Activated CD4-positive, alpha-beta T cell treated with anti-CD3 and anti-CD28 coated beads for 24 hours (primary cell): ENCODE data around the gene ANKRD34B.

Experiments
- DNase-seq, 2 donors: peaks; one replicate each; pipeline ENCODE4 v3.0.0-alpha.2; 2020; ENCODE audit warnings: low read depth in 2 of 2

The ANKRD34B gene

DNA sequence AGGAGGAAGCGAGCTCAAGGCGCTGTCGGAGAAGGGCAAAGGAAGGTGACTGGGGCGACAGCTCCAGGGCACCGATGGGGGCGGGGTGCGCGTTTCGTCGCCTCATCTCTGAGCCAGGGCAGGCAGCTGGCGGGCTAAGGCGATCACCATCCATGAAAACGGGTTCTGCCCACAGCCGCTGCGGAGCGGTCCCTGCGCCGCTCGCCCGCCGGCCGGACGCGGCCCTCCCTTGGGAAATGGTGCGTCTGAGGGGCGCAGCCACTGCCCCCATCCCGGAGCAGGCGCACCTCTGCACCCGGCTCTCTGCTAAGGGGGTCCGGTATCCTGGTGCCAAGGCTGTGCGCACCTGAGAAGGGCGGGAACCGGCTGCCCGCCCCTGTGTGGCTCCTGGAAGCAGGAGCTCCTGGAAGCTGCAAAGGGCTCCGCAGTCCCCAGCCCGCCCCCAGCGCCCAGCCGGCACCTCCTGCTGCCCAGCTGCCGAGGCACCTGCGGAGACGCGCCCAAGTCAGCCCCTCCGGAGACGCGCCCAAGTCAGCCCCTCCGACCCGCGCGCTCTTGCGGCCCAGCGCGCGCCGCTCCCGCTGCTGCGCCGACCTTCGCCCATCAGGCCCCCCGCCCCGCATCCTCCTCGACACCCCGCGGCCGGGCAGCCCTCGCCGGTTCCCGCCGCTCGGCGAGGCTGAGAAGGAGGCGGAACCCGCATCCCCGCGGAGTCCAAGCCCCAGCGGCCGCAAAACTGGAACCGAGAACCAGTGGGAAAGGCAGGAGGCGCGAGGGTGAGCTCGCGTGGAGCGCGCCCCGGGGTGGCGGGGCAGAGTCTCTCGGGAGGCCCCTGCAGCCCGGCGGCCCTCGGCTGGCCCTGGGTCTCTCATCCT, 757 bp downstream of the ANKRD34B start:
- DNase-seq = no peak

DNA sequence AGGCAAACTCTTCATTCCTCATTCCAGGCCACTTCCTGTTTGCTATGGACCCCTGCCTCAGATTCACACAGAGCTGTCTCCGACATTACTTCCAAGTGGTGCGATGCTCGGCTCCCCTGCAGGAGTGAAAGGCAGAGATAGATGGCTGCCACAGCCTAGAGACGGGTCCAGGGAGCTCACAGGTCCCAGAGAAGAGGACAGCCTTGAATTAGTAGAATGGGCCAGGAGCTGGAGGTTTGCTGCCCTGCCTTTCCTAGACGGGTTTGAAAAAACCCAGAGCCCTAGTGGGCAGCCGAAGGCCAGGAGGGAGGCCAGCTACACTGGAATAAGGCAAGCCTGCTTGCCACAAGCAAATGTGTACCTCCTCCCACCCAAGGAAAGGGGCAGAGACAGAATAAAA, 1.8 kb downstream of the ANKRD34B start:
- DNase-seq = no peak

DNA sequence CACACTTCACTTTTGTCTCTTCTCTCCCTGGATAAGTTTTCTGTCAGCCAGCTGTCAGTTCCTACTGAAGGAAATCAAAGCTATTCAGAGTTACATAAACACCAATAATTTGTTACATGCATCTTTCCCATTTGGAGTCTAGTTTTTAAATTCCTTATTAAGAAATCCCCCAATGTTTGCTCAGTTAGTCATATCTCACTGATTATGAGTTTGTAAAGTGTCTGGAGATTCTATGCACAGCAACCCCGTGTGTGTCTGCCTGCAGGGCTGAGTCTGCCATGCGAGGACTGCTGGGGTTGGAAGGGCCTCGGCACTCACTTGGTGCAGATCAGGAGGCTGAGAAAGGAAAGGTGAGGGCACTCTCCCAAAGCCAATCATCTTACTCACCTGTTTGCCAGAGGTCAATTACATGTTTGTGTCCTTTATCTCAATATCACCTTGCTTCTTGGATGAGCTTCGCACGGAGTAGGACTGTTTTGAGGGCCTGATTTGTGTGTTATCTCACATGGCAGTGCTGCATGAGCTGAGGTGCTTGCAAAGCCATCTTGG, 3.3 kb downstream of the ANKRD34B start:
- DNase-seq = no peak

DNA sequence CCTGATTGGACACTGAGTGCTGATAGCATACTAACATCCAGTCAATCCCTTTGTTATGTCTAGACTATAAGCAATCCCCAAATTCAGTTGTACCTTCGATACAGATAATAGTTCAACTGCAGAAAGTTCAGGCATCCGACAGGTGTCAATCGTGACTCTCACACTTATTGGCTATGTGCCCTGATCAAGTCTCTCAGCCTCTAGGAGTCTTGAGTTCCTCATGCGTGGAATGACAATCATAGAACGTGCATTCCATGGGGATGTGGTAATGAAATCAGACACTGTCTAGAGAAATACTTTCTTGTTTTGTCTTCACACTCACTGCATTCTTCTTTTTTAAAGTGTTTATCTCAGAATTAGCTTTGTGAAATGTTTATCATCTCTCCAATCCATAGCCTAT, 4.8 kb downstream of the ANKRD34B start:
- DNase-seq = no peak

DNA sequence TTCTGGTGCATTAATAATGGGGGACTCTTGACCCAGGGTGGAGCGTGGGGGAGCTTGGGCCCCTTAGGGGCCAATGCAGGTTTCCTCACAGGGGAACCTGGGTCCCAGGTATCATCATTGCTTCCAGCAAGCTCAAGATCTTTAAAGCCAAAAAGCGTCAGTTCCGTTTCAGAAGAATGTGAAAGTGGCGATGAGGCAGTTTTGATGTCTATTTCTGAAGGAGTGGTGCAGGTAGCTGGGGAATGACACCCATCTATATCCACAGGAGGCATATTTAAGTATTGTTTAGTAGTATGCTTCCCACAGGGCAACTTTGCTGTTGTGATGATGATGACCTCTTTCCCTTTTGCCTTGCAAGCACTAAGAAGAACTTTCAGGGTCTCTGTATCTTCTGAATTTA, 10.8 kb downstream of the ANKRD34B start:
- DNase-seq = no peak

DNA sequence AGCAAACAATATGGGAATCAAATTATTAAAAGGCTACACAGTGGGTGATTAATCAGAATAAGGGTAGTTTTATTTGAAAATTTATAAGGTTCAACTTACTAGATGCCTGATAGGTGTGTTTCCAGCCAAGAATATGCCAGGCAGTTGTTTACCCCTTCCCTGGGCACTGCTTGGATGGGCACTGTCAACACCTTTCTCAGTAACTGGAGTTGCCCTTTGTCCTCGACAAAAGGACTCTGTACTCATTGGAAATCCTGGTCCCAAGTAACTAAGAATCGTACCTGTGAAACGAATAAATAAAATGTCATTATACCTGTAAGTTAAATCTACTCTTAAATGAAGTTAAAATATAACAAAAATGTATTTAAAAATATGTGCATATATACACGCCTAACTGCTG, 15.0 kb downstream of the ANKRD34B start:
- no peak for DNase-seq

DNA sequence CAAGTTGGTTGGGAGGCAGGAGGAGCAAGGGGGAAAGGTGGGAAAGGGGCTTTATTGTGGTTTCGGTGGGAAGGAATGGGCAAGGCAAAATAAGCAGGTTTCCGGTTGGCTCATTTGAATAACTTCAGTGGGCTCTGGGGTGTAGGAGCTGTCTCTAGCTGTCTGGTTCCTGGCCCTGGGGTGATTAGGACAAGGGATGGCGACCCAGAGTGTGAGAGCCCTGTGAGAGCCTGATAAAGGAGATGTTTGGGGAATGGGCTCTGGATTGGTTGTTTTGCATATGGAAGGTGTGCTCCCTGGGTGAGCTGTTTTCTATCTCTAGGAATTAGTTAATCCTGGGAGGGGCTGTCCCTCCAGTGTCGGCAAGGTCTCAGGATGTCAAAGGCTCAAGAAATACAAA, 15.4 kb downstream of the ANKRD34B start:
- DNase-seq = no peak

DNA sequence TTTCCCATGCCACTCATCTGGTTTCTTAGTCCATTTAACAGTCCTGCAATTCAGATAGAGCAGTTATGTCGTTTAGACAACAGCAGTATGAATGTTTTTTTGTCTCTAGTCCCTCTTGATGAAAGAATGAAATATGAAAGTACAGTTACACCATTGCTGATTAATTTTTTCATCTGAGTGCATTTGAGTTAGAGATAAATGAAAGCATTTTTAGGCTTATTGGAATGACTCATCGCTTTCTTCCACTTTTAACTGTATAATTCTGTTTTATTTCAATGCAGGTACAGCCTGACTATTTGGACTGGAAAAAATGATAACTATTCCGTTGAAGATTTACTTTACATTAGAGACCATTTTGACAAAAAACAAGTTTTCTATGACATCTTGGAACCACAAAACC, 28.7 kb downstream of the ANKRD34B start:
- DNase-seq = no peak

DNA sequence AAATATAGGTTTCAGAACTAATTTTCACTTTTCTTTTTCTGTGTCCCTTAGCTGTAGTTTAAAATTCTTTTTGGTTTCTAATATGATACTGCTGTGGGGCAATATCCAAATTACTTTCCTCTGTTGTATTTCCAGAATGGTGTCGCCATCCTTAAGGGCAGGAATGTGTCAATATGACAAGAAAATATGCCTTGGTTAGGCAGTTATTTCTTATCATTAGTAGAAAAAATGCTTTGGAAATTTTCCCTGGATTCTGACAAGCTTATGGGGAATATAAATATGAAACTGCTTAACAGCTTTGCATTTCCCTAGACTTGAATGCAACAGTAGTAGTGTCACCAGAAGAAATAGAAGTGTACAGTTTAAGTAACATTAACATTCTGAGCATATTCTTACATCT, 29.4 kb downstream of the ANKRD34B start:
- DNase-seq = no peak

DNA sequence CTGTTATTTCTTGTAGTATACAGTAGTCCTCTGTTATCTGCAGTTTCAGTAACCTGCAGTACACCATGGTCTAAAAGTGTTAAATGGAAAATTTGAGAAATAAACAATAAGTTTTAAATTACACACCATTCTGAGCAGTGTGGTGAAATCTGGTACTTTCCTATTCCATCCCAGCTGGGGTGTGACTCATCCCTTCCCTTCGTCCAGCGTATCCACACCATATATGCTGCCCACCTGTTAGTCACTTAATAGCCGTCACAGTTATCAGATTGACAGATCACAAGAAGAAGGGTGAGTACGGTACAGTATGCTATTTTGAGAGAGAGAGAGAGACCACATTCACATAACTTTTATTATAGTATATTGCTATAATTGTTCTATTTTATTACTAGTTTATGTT, 53.3 kb downstream of the ANKRD34B start:
- DNase-seq = peak in 1 of 2 donors; percentile 7

DNA sequence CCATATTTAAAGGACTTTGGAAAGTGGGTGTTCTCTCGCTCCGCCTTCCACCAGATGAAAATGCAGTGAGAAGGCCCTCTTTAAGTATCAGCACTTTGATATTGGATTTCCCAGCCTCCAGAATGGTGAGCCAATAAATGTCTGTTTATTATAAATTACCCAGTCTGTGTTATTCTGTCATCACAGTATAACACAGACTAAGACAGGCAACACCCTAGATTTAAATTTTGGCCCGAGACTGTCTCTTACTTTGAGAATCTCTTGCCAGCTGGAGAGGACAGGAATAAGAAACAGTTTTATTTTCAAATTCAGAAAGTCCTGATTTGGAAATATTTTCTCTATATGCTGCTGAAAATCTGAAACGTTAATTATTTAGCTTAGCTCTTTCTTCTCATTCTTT, 60.7 kb downstream of the ANKRD34B start:
- DNase-seq = no peak

DNA sequence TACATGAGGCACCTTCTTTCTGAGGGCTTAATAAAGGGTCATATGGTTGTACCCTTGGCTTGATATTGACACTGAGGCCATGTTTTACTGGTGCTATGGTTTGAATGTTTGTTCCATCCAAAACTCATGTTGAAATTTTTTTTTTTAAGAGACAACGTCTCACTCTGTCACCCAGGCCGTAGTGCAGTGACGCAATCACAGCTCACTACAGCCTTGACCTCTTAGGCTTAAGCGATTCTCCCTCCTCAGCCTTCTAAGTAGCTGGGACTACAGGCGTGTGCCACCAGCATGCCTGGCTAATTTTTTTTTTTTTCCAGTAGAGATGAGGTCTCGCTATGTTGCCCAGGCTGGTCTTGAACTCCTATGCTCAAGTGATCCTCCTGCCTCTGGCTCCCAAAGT, 61.2 kb downstream of the ANKRD34B start:
- no peak for DNase-seq

DNA sequence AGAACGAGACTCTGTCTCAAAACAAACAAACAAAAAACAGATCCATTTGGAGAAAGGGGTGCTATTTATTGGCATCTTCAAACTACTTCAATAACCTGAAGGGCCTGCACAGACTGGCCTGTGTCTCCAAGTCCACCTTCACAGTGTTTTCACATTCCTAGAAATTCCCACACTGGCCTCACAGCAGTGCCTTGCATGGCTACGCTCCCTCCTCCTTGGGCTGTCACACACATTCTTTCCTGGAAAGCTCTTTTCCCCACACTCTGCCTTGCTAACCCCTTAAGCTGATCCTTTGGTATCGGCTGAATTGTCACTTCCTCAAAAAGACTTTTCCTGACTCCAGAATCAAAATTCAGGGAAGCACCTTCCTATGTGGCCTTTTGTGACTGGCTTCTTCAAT, 62.4 kb downstream of the ANKRD34B start:
- DNase-seq = no peak
